HepG2 (cell line): Measurements from ENCODE around the gene BTF3L4. TPM values are rescaled to one million over a fixed set of nuclear protein-coding genes. Genes with fewer than 3 reads are reported as not detected.

Experiments used
- ATM ChIP-seq: fragments of 450-650 bp; IDR thresholded peaks from 2 replicates; pipeline ENCODE4 v1.7.1; 2017; ENCODE audit warnings: mild to moderate bottlenecking, borderline replicate concordance
- CCDC6 ChIP-seq: sonication (generic); formaldehyde crosslinking; IDR thresholded peaks from 2 replicates; pipeline ENCODE4 v1.8.1; 2022; ENCODE audit warnings: mild to moderate bottlenecking, missing genetic modification reagents, moderate library complexity
- CTCF ChIP-seq: sonication (generic); formaldehyde crosslinking; IDR thresholded peaks from 2 replicates; pipeline ENCODE4 v1.5.0; 2020; ENCODE audit warnings: mild to moderate bottlenecking, missing genetic modification reagents, moderate library complexity
- KDM3A ChIP-seq: IDR thresholded peaks from 2 replicates; pipeline ENCODE4 v1.6.1; 2018; ENCODE audit warnings: low read depth, missing compliant biosample characterization
- PATZ1 ChIP-seq: sonication (generic); formaldehyde crosslinking; IDR thresholded peaks from 2 replicates; pipeline ENCODE4 v1.4.0; 2020; ENCODE audit warnings: missing genetic modification reagents
- PRMT3 ChIP-seq: sonication (generic); formaldehyde crosslinking; IDR thresholded peaks from 2 replicates; pipeline ENCODE4 v1.8.1; 2022; ENCODE audit warnings: low read depth, mild to moderate bottlenecking, moderate library complexity, missing genetic modification reagents, borderline replicate concordance
- RBFOX2 ChIP-seq: fragments of 200-400 bp; formaldehyde crosslinking; IDR thresholded peaks from 2 replicates; pipeline ENCODE4 v1.6.1; 2017; ENCODE audit warnings: low read depth, mild to moderate bottlenecking, low read length
- SIN3A ChIP-seq: IDR thresholded peaks from 2 replicates; pipeline ENCODE4 v1.6.1; 2011; ENCODE audit warnings: low read depth, mild to moderate bottlenecking, control low read depth, low read length, borderline replicate concordance
- SMC3 ChIP-seq: IDR thresholded peaks from 2 replicates; pipeline ENCODE4 v1.6.1; 2011; ENCODE audit warnings: low read length, improper control_type of control experiment
- SSRP1 ChIP-seq: IDR thresholded peaks from 2 replicates; pipeline ENCODE4 v1.6.1; 2016; ENCODE audit warnings: control low read depth
- STAG1 ChIP-seq: sonication (generic); formaldehyde crosslinking; IDR thresholded peaks from 2 replicates; pipeline ENCODE4 v1.4.0; 2020; ENCODE audit warnings: missing genetic modification reagents
- XRCC5 ChIP-seq: fragments of 200-400 bp; formaldehyde crosslinking; optimal IDR thresholded peaks from 2 replicates; pipeline ENCODE3; 2017; ENCODE audit warnings: mild to moderate bottlenecking, low read length
- ZFP36L1 ChIP-seq: sonication (generic); formaldehyde crosslinking; IDR thresholded peaks from 2 replicates; pipeline ENCODE4 v1.8.0; 2022; ENCODE audit warnings: mild to moderate bottlenecking, missing genetic modification reagents, moderate library complexity
- ZNF329 ChIP-seq: sonication (generic); formaldehyde crosslinking; IDR thresholded peaks from 2 replicates; pipeline ENCODE4 v1.9.0; 2021; ENCODE audit warnings: low read depth, mild to moderate bottlenecking, missing genetic modification reagents
- ZNF333 ChIP-seq: sonication (generic); formaldehyde crosslinking; IDR thresholded peaks from 2 replicates; pipeline ENCODE4 v1.4.0; 2020; ENCODE audit warnings: mild to moderate bottlenecking, missing genetic modification reagents, borderline replicate concordance
- ZNF431 ChIP-seq: sonication (generic); formaldehyde crosslinking; IDR thresholded peaks from 2 replicates; pipeline ENCODE4 v1.9.0; 2022; ENCODE audit warnings: missing genetic modification reagents, low read depth, mild to moderate bottlenecking, borderline replicate concordance
- ZNF484 ChIP-seq: sonication (generic); formaldehyde crosslinking; IDR thresholded peaks from 2 replicates; pipeline ENCODE4 v1.5.1; 2020; ENCODE audit warnings: mild to moderate bottlenecking, low read depth, missing genetic modification reagents, borderline replicate concordance
- ZNF577 ChIP-seq: sonication (generic); formaldehyde crosslinking; IDR thresholded peaks from 2 replicates; pipeline ENCODE4 v1.4.0; 2020; ENCODE audit warnings: mild to moderate bottlenecking, low read depth, missing genetic modification reagents, borderline replicate concordance
- ZNF616 ChIP-seq: sonication (generic); formaldehyde crosslinking; IDR thresholded peaks from 2 replicates; pipeline ENCODE4 v1.5.0; 2020; ENCODE audit warnings: low read depth, mild to moderate bottlenecking, missing genetic modification reagents
- ZNF724P ChIP-seq: sonication (generic); formaldehyde crosslinking; IDR thresholded peaks from 2 replicates; pipeline ENCODE4 v1.8.0; 2022; ENCODE audit warnings: missing genetic modification reagents, borderline replicate concordance
- ZNF790 ChIP-seq: sonication (generic); formaldehyde crosslinking; IDR thresholded peaks from 2 replicates; pipeline ENCODE4 v1.8.0; 2022; ENCODE audit warnings: missing genetic modification reagents, mild to moderate bottlenecking, borderline replicate concordance
- polyA plus RNA-seq, 8 experiments: library from polyadenylated mRNA; depleted of rRNA in 3 of 8; stranded (reverse) in 7 of 8; unstranded in 1 of 8; fragments of >200 nt; fragmentation: Illumina TruSeq in 4 of 8; extraction: Trizol in 4 of 8; gene quantifications; 2 replicates each; pipeline versions ENCODE4 v1.2.1 to v1.2.3, GENCODE V29; 2011 to 2016; ENCODE audit warnings: low read depth in 4 of 8, missing spikeins in 1 of 8, mixed read lengths in 1 of 8; ENCODE audit not compliant: insufficient read depth in 1 of 8
- total RNA-seq, 5 experiments: library from RNA; depleted of rRNA; stranded (reverse); fragments of >200 nt; fragmentation: Illumina TruSeq; extraction: Trizol; gene quantifications; 2 replicates each; pipeline ENCODE4 v1.2.3, GENCODE V29; 2016; ENCODE audit warnings: low read depth in 1 of 5
- TF ChIP-seq, protein P1 (sequence below): sonication (generic); formaldehyde crosslinking; IDR thresholded peaks from 2 replicates; pipeline ENCODE4 v1.5.1; 2020; ENCODE audit warnings: mild to moderate bottlenecking, missing genetic modification reagents, moderate library complexity

The BTF3L4 gene
- total and polyA plus RNA-seq, 2 of the 13 experiments (the other 11 are each of a cell fraction or from before 2014, with no cell fraction given): 59.0 to 74.3 TPM

DNA sequence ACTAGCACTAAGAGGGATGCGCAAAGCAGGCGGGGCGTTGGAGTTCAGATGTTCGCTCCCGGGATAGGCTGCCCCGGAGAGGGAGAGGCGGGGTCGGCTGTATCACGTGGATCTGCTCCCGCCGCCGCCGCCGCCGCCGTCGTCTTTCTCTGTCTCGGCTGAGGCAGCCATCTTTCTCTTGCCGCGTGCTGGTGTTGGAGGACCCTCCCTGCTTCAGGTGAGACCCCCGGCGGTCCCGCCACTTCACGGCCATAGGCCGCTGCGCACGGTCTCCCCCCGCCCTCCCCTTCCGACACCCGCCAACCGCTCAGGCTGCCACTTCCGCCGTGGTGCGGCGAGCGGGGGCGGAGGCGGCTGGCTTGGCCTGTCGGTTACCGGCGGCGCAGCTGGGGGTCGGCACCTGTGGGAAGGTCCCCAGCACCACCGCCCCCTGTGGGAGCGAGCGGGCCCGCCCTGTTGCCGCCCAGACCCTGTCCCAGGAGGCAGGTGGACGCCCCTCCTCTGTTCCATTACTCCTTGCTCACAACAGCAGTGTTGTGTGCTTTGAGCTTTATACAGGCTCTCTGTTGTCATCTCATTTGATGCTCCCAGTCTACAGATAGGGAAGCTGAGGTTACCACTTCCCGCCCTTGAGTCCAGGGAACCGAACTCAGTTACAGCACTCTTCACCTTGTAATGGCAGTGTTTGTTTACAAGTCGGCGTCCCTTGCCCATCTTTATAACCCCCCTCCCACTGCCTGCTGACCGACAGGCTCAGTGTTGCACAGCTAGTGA lies at the start of gene BTF3L4 (continued):
- TF ChIP-seq SIN3A (peak; percentile 60; the same call in 1 of the 2 replicates), ZNF333 (CRISPR knock-in tag) (no peak), KDM3A (CRISPR knock-in tag) (peak; percentile 61; the same call in 1 of the 2 replicates), XRCC5 (no peak), ZNF616 (CRISPR knock-in tag) (0 out of 2 replicates have a peak, but pooled peaks have one; percentile 86), ATM (no peak), STAG1 (CRISPR knock-in tag) (no peak; the same call in 1 of the 2 replicates), CTCF (CRISPR knock-in tag) (no peak), SSRP1 (CRISPR knock-in tag) (no peak), PATZ1 (CRISPR knock-in tag) (peak; percentile 35), ZNF790 (CRISPR knock-in tag) (0 out of 2 replicates have a peak, but pooled peaks have one; percentile 1), SMC3 (no peak), CCDC6 (CRISPR knock-in tag) (0 out of 2 replicates have a peak, but pooled peaks have one; percentile 68), PRMT3 (CRISPR knock-in tag) (peak; percentile 68; the same call in 1 of the 2 replicates), ZNF431 (CRISPR knock-in tag) (no peak), ZFP36L1 (CRISPR knock-in tag) (no peak), ZNF329 (CRISPR knock-in tag) (no peak), ZNF577 (CRISPR knock-in tag) (no peak), ZNF724P (CRISPR knock-in tag) (0 out of 2 replicates have a peak, but pooled peaks have one; percentile 13), ZNF484 (CRISPR knock-in tag) (no peak), RBFOX2 (peak; percentile 91)
- TF ChIP-seq, protein P1, sequence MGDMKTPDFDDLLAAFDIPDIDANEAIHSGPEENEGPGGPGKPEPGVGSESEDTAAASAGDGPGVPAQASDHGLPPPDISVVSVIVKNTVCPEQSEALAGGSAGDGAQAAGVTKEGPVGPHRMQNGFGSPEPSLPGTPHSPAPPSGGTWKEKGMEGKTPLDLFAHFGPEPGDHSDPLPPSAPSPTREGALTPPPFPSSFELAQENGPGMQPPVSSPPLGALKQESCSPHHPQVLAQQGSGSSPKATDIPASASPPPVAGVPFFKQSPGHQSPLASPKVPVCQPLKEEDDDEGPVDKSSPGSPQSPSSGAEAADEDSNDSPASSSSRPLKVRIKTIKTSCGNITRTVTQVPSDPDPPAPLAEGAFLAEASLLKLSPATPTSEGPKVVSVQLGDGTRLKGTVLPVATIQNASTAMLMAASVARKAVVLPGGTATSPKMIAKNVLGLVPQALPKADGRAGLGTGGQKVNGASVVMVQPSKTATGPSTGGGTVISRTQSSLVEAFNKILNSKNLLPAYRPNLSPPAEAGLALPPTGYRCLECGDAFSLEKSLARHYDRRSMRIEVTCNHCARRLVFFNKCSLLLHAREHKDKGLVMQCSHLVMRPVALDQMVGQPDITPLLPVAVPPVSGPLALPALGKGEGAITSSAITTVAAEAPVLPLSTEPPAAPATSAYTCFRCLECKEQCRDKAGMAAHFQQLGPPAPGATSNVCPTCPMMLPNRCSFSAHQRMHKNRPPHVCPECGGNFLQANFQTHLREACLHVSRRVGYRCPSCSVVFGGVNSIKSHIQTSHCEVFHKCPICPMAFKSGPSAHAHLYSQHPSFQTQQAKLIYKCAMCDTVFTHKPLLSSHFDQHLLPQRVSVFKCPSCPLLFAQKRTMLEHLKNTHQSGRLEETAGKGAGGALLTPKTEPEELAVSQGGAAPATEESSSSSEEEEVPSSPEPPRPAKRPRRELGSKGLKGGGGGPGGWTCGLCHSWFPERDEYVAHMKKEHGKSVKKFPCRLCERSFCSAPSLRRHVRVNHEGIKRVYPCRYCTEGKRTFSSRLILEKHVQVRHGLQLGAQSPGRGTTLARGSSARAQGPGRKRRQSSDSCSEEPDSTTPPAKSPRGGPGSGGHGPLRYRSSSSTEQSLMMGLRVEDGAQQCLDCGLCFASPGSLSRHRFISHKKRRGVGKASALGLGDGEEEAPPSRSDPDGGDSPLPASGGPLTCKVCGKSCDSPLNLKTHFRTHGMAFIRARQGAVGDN (CRISPR knock-in tag): peak; percentile 90
